Activated CD4-positive, alpha-beta T cell treated with anti-CD3 and anti-CD28 coated beads, Interleukin-2, Interleukin-6, amounts not matched to agents 100 ng/mL and 50 ng/mL, durations not matched to agents 16 hours and 8 hours (primary cell): ENCODE results near the gene ATP13A2.

ENCODE experiments used
- DNase-seq: peaks from one replicate; pipeline ENCODE4 v3.0.0-alpha.2; 2020

The ATP13A2 gene, protein sequence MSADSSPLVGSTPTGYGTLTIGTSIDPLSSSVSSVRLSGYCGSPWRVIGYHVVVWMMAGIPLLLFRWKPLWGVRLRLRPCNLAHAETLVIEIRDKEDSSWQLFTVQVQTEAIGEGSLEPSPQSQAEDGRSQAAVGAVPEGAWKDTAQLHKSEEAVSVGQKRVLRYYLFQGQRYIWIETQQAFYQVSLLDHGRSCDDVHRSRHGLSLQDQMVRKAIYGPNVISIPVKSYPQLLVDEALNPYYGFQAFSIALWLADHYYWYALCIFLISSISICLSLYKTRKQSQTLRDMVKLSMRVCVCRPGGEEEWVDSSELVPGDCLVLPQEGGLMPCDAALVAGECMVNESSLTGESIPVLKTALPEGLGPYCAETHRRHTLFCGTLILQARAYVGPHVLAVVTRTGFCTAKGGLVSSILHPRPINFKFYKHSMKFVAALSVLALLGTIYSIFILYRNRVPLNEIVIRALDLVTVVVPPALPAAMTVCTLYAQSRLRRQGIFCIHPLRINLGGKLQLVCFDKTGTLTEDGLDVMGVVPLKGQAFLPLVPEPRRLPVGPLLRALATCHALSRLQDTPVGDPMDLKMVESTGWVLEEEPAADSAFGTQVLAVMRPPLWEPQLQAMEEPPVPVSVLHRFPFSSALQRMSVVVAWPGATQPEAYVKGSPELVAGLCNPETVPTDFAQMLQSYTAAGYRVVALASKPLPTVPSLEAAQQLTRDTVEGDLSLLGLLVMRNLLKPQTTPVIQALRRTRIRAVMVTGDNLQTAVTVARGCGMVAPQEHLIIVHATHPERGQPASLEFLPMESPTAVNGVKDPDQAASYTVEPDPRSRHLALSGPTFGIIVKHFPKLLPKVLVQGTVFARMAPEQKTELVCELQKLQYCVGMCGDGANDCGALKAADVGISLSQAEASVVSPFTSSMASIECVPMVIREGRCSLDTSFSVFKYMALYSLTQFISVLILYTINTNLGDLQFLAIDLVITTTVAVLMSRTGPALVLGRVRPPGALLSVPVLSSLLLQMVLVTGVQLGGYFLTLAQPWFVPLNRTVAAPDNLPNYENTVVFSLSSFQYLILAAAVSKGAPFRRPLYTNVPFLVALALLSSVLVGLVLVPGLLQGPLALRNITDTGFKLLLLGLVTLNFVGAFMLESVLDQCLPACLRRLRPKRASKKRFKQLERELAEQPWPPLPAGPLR

DNA sequence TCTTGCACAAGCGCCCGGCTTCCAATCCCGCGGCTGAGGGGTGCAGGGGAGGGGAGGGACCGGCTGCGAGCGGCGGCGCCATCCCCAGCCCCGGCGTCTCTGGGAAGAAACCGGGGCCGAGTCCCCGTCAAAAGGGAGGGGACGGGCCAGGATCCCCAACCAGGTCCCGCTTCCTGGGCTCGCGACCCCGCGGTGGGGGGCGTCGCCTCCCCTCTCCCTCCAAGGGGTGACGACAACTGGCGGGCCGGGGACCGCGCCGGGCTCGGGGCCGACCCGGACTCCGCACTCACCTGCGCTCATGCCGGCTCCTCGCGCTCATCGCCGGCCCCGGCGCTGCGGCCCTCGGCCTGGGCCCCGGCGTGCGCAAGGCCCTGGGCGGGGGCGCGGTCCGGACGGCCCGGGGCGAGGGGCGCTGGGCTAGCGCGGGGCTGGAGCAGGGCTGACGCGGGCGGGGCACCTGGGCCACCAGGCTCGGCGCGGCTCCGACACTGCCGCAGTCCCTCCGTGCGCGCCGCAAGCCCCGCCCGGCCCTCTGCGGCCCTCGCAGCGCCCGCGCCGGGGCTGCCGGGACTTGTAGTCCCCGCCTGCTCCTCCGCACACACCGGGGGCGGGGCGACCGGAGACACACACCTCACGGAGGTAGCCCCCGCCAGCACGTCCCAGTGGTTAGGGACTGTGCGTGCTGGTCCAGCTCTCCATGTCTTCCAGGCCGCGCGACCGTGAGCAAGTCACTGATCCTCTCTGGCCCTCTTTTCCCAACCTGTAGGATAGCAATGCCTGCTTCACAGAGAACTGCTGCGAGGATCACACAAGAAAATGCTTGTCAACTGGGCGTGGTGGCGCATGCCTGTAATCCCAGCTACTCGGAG is at the start of gene ATP13A2:
TSS of gene ATP13A2 (minus strand) at position 490 of the 869 bp plus-strand sequence. CDS start at position 300, 190 bp downstream.
- peak; percentile 89 for DNase-seq

DNA sequence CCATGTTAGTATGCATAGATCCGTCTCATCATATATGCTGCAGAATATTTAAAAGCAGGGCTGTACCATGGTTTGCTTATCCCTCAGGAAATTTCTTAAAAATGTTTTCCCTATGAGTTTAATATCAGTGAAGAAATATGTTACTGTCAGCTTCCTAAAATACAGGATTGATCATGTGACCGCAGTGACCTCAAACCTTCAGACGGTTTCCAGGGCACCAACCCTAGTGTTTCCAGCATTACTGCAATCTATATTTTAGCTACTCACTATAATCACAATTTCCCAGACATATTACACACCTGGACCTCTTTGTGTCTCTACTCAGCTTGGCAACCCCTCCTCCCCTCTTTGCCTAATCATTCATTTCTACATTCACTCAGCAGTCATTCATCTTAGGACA is 49.8 kb upstream of the ATP13A2 start:
- DNase-seq: no peak

DNA sequence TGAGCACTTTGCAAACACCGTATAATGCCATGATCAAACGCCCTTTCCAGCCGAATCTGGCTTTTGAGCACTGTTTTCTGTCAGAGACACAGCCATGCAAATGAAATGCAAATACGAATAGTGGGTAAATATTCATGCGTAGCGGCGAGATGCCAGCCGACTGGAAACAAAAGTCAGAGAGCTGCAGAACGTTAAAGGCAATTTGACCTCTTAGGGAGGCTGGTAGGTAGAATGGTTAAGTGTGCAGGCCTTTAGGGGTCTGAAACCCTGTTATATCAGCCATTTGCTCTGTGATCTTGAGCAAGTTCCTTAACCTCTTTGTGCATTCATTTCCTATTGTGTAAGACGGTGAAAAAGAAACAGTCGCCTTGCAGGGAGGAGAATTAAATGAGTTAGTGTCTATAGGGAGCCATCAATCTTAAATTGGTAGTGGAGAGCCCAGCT is 48.6 kb upstream of the ATP13A2 start:
- no peak for DNase-seq

DNA sequence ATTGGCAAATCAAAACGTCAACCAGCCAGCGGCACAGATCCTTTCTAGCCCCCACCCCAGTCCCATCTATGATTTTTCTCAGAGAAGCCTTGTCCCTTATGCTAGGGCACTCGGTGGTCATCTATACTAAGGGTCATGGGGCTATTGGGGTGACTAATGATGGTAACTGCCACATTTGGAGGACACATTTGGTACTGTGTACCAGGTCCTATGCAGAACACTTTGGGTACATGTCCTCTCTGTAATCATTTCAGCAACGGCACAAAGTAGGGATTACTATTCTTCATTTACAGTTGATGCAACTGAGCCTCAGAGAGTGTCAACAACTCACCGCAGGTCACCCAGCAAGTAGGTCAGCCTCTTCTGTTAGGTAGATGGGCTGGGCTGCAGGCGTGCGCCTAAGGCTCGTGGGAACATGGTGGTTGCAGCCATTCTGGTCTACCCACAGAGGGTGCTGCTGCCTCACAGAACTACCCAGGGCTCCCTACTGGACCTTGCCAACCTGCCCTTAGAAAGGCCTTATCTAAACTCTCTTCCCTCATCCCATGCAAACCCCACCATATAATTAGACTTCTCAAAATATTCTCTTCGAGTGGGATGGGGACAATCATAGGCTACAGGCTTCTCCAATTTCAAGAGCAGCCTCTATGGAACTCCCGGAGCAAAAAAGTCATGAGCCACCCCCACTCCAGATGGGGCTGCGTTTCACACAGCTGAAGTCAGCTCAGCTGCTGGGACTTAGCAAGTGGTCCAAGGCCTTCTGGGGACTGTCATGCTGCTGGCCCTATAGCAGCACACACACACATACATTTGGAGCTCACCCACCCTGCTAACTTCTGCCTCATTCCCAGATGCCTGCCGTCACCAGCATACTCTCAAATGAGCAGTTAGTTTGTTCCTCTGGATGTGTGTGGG is 47.9 kb upstream of the ATP13A2 start:
- DNase-seq: peak; percentile 56

DNA sequence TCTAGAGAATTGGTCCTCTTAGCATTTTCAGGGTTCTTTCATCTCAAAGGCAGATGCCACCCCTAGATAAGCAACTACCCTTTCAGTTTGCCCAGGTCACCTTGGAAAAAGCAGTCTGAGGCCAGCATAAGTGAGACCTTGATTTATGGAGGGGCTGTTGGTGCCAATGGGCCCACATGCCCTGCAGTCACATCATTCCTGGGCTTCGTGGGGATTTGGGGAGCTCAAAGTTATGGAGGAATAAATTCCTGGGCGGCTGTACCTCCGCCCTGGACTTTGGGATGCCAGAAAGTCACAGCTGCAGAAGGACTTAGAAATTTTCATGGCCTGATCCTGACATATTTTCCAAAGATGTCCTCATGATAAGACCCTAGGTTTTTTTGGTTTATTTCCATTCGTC is 44.8 kb upstream of the ATP13A2 start:
- DNase-seq: no peak

DNA sequence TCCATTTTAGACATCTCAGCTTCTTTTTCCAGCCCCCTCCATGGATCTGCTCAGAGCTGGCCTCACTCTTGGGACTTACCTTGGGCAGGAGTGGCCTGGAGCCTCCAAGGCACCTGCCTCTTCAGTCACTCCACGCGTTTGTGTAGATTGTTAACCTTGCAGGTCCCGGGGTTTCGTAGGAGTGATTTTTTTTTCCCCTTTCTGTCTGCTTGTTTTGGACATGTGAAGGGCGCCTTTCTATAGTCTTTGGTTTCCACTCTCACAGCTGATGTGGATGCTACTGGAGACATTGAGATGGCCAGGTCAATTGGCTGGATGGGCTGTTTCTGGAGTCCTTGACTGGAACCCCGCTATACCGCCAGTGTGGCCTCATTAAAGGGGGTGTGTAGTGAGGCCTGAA is 44.1 kb upstream of the ATP13A2 start:
- no peak for DNase-seq

DNA sequence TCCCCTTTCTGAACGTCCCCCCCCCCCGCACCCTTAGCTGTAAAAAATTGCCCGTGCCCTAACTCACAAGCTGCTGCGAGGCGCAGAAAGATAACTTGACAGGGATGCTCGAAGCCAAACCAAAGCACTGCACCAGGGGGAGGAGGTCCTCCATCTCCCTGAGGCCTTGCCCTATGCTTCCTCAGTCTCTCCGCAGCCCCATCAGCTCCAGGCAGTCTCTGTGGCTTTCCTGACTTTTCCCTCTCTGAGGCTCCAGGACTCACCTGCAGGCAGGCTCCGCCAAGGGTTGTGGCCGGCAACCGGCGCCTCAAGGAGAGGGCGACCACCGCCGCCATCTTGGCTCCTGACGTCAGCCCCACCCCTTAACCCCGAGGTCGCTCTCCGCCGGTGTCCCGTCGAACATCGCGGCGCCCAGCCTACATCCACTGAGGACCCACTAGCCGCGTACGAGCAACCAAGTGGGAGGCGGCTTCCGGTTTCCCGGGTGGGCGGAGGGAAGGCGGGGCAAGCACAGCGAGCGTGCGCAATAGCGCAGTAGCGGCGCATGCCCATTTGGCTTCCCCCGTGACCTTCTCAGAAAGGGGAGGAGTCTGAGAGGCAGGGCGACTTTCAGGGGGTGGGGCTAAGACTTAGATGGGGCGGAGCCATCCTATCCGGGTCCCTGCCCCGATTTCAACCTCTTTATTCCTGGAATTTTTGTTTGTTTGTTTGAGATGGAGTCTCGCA is 42.1 kb upstream of the ATP13A2 start, which contains the start of gene SDHB:
TSS of gene SDHB (minus strand) at position 348 of the 726 bp plus-strand sequence. CDS start at position 335, 13 bp downstream.
- DNase-seq: peak; percentile 100

DNA sequence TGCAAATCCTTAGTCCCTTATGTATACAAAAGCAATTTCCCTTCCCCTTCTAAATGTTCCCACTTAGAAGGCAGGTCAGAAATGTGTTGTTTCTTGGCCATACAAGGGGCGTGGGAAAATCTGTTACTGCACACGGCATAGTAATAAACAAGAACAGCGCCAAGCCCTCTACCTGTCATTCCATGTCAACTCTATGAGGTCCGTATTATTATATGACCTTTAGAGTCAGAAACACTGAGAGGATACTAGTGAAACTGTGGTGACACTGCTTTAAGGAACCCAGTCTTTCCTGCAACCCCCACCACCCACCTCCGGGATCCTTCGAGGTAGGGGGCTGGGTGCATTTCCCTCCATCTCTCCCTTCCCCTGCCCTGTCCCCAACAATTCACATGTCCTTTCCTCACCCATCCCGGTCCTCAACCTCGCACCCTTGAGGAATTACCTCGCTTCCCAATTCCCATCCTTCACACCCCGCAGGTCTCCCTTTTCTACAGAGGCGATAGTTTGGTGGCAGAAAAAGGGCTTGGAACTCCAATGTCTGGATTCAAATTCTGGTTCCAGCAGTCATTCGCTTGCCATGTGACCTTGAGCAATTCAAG is 41.5 kb upstream of the ATP13A2 start:
- DNase-seq: peak; percentile 9

- no peak for DNase-seq
Observed at GRCh38 chr1:17052641-17053040, 40.9 kb upstream of the ATP13A2 start.

DNA sequence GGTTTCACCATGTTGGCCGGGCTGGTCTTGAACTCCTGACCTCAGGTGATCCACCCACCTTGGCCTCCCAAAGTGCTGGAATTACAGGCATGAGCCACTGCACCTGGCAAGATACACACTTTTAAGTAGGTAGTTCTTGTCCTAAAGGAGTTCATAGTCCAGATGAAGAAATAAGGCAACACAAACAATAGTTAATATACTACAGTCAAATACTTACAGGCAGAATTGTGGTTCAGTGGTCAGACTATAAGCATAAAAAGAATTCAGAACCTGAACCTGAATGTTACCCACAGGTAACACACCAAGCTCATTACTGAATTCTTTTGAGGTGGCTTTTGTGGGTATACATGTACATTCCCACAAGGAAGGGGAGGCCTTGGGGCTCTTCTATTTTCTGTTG is 40.3 kb upstream of the ATP13A2 start:
- no peak for DNase-seq

DNA sequence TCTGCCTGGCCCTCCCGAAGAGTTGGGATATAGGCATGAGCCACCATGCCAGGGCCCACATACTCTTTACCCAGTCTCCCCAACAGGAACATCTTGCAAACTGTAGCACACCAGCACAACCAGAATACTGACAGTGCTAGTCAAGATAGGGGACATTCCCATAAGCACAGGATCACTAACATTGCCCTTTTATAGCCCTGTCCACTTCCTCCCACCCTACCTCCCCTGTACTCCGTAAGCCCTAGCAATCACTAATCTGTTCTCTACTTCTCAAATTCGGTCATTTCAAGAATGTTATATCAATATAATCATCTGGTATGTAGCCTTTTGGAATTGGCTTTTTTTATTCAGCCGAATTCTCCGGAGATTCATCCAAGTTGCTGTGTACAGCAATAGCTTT is 36.2 kb upstream of the ATP13A2 start:
- DNase-seq: no peak

DNA sequence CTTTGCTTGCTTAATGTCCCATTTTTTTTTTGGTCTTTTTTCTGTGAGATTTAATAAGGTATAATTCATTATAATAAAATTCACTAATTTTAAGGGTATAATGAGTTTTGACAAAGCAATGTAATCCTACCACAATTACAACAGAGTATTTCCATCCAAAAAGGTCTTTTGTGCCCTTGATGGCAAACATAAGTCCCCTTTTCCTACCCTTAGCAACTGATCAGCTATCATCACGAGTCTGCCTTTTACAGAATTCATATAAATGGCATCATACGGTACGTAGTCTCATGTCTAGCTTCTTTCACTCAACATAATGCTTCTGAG is 34.6 kb upstream of the ATP13A2 start:
- DNase-seq: no peak

DNA sequence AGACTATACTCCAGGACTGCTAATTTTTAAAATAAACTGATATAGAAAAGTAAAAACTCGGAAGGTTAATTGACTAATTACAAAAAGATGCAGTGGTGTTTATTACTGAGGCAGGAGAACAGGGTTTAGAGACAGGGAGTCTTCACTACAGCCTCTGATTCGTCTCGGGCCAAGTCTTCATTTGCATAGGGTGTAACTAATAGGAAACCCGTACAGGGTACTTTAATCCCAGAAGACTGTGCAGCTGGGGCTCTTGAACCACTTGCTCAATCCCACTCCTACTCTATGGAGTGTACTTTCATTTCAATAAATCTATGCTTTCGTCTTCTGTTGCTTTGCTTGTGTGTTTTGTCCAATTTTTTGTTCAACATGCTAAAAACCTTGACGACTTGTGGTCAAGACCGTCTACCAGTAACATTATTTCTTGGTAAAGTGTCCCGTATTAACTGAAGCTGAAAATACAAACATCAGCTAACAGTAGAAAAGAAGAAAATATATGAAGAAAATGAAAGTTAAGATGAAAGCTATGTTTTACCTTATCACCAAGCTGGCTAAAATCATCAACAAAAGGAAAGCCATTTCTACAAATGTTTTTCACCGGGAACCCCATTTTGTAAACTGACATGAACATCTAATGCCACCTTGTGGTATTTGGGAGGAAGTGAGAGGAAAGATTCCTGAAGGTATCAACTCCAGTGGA is 34.1 kb upstream of the ATP13A2 start:
- DNase-seq: peak; percentile 36

GRCh38 chr1:17045150-17045549 is 33.4 kb upstream of the ATP13A2 start:
- DNase-seq: peak; percentile 10

GRCh38 chr1:17043676-17044075 is 31.9 kb upstream of the ATP13A2 start:
- no peak for DNase-seq

DNA sequence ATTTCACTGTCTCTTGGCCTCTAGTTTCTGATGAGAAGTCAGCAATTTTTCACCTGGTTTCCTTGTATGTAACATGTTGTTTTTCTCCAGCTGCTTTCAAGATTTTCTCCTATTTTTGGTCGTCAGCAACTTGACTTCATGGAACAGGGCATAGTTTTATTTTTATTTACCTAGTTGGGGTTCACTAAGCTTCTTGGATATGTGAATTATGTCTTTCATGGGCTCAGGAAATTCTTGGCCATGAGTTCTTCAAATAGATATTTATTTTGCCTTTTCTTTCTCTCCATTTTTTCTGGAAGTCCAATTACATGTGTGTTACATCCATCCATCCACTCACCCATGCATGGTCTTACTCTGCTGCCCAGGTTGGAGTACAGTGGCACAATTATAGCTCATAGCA is 28.4 kb upstream of the ATP13A2 start:
- DNase-seq: no peak

GRCh38 chr1:17039522-17039921 is 27.8 kb upstream of the ATP13A2 start:
- no peak for DNase-seq

GRCh38 chr1:17033481-17033880 is 21.8 kb upstream of the ATP13A2 start:
- no peak for DNase-seq

DNA sequence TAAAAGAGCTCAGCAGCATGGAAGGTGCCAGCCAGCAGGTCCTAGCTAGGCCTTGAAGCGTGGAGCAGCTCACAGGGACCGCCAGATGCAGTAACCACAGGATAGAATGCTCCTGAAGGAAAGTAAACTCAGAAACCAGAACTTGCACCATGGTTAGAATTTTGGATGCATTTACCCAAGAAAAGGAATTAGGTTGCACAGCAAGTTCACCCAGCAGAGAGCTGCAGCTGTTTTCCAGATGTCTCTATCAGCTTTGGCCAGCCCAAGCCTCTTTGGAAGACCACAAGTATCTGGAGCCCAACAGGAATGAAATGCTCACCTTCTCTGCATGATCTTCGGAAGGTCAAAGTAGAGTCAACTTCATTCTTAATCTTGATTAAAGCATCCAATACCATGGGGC is 21.0 kb upstream of the ATP13A2 start:
- DNase-seq: no peak
